HEK293 (cell line): ENCODE results near the gene NIBAN1.
"Not testable (repeated sequence)": the region's sequence is repeated elsewhere in the genome, so short reads cannot be mapped to it uniquely, and the experiment has no call there.

Experiments
- CTCF ChIA-PET: fragments of 350-600 bp; formaldehyde crosslinking; extraction: SDS; loops from one replicate; lab custom pipeline; 2021; ENCODE audit warnings: antibody characterized with exemption; lab: Yijun Ruan, JAX
- POLR2A ChIA-PET: fragments of 300-600 bp; formaldehyde crosslinking; extraction: SDS; loops from one replicate; lab custom pipeline; 2020; ENCODE audit warnings: antibody characterized with exemption, inconsistent platforms; lab: Yijun Ruan, JAX
- H3K27ac ChIP-seq: fragments of 200-500 bp; sonication (Bioruptor generic); 2 replicates; pipeline ENCODE4 v1.5.1; 2014; ENCODE audit warnings: low read depth, low read length, control low read depth, inconsistent platforms; ENCODE audit errors: extremely low read depth
- H3K36me3 ChIP-seq, 2 experiments: fragments of 200-500 bp in 1 of 2; sonication (Bioruptor generic) in 1 of 2; 1 replicate in 1 of 2; 2 replicates in 1 of 2; pipeline ENCODE4 v1.5.1; 2014 to 2017; ENCODE audit warnings: inconsistent platforms in 2 of 2, low read length in 2 of 2; ENCODE audit not compliant: control insufficient read depth in 2 of 2, insufficient read depth in 1 of 2
- H3K4me1 ChIP-seq: fragments of 200-500 bp; sonication (Bioruptor generic); 2 replicates; pipeline ENCODE4 v1.5.1; 2014; ENCODE audit warnings: mild to moderate bottlenecking, low read length, inconsistent platforms; ENCODE audit not compliant: control insufficient read depth, insufficient read depth
- H3K4me3 ChIP-seq: 2 replicates; pipeline ENCODE4 v1.5.1; 2011; ENCODE audit warnings: low read depth, mild to moderate bottlenecking, control low read depth, low read length, moderate library complexity
- H3K9me3 ChIP-seq: fragments of 200-500 bp; sonication (Bioruptor generic); 2 replicates; pipeline ENCODE4 v1.5.1; 2014; ENCODE audit warnings: low read depth, low read length, inconsistent platforms; ENCODE audit not compliant: control insufficient read depth, insufficient read depth
- AEBP2 ChIP-seq: fragments of 450-650 bp; formaldehyde crosslinking; IDR thresholded peaks from 2 replicates; pipeline ENCODE4 v1.5.1; 2016; ENCODE audit warnings: missing biosample characterization, missing genetic modification characterization, borderline replicate concordance
- HOXA7 ChIP-seq: sonication (generic); formaldehyde crosslinking; IDR thresholded peaks from 2 replicates; pipeline ENCODE4 v1.8.1; 2022; ENCODE audit warnings: missing genetic modification reagents, borderline replicate concordance
- INSM2 ChIP-seq: fragments of 450-650 bp; formaldehyde crosslinking; IDR thresholded peaks from 2 replicates; pipeline ENCODE4 v1.5.1; 2016; ENCODE audit warnings: missing biosample characterization, missing genetic modification characterization
- OVOL3 ChIP-seq: fragments of 450-650 bp; formaldehyde crosslinking; IDR thresholded peaks from 2 replicates; pipeline ENCODE4 v1.5.1; 2016; ENCODE audit warnings: missing biosample characterization, missing genetic modification characterization
- PRDM1 ChIP-seq: fragments of 450-650 bp; formaldehyde crosslinking; IDR thresholded peaks from 2 replicates; pipeline ENCODE4; 2016; ENCODE audit warnings: missing biosample characterization, missing genetic modification characterization
- SETDB1 ChIP-seq: IDR thresholded peaks from one replicate; pipeline ENCODE4 v1.6.1; 2017; ENCODE audit warnings: mild to moderate bottlenecking, low read length, moderate library complexity, mixed read lengths; ENCODE audit not compliant: insufficient read length
- SP2 ChIP-seq: fragments of 450-650 bp; formaldehyde crosslinking; IDR thresholded peaks from 2 replicates; pipeline ENCODE4 v1.5.1; 2016; ENCODE audit warnings: missing biosample characterization, missing genetic modification characterization
- SP3 ChIP-seq: fragments of 450-650 bp; formaldehyde crosslinking; IDR thresholded peaks from 2 replicates; pipeline ENCODE4 v1.5.1; 2016; ENCODE audit warnings: missing biosample characterization, missing genetic modification characterization
- ZFHX2 ChIP-seq: fragments of 450-650 bp; formaldehyde crosslinking; conservative IDR thresholded peaks from 2 replicates; pipeline ENCODE4 v1.5.1; 2016; ENCODE audit warnings: missing biosample characterization, missing genetic modification characterization
- ZIC2 ChIP-seq: fragments of 450-650 bp; formaldehyde crosslinking; IDR thresholded peaks from 2 replicates; pipeline ENCODE4 v1.5.1; 2016; ENCODE audit warnings: missing biosample characterization, missing genetic modification characterization
- ZNF114 ChIP-seq: fragments of 450-650 bp; formaldehyde crosslinking; IDR thresholded peaks from 2 replicates; pipeline ENCODE4 v1.5.0; 2017; ENCODE audit warnings: missing biosample characterization, missing genetic modification characterization
- ZNF146 ChIP-seq: fragments of 450-650 bp; formaldehyde crosslinking; IDR thresholded peaks from 2 replicates; pipeline ENCODE4 v1.5.1; 2016; ENCODE audit warnings: missing biosample characterization, missing genetic modification characterization
- ZNF155 ChIP-seq: fragments of 450-650 bp; formaldehyde crosslinking; IDR thresholded peaks from 2 replicates; pipeline ENCODE4 v1.5.1; 2016; ENCODE audit warnings: missing biosample characterization, missing genetic modification characterization
- ZNF521 ChIP-seq: fragments of 450-650 bp; formaldehyde crosslinking; IDR thresholded peaks from 2 replicates; pipeline ENCODE4 v1.5.1; 2017; ENCODE audit warnings: missing biosample characterization, mild to moderate bottlenecking, missing genetic modification characterization
- ZNF558 ChIP-seq: fragments of 450-650 bp; formaldehyde crosslinking; IDR thresholded peaks from 2 replicates; pipeline ENCODE4 v1.5.1; 2016; ENCODE audit warnings: missing biosample characterization, missing genetic modification characterization
- ZNF560 ChIP-seq: fragments of 450-650 bp; formaldehyde crosslinking; IDR thresholded peaks from 2 replicates; pipeline ENCODE4 v1.5.1; 2017; ENCODE audit warnings: missing biosample characterization, missing genetic modification characterization, borderline replicate concordance
- ZNF670 ChIP-seq: fragments of 450-650 bp; formaldehyde crosslinking; IDR thresholded peaks from 2 replicates; pipeline ENCODE4 v1.5.1; 2016; ENCODE audit warnings: missing biosample characterization, missing genetic modification characterization, low read depth
- ZNF692 ChIP-seq: fragments of 450-650 bp; formaldehyde crosslinking; IDR thresholded peaks from 2 replicates; pipeline ENCODE4 v1.5.1; 2016; ENCODE audit warnings: missing biosample characterization, missing genetic modification characterization
- TF ChIP-seq, protein P1 (sequence below): fragments of 450-650 bp; IDR thresholded peaks from 2 replicates; pipeline ENCODE4 v1.5.1; 2018; ENCODE audit warnings: missing biosample characterization, missing genetic modification characterization

NIBAN1 gene

DNA sequence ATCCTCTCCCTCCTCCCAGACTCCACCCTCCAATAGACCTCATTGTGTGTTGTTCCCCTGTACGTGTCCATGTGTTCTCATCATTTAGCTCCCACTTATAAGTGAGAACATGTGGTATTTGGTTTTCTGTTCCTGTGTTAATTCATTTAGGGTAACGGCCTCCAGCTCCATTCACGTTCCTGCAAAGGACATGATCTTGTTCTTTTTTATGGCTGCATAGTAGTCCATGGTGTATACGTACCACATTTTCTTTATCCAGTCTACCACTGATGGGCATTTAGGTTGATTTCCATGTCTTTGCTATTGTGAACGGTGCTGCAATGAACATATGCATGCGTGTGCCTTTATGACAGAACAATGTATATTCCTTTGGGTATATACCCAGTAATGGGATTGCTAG, 25.7 kb upstream of the NIBAN1 start:
- POLR2A ChIA-PET, H3K36me3 ChIP-seq, H3K27ac ChIP-seq, CTCF ChIA-PET, H3K4me1 ChIP-seq, H3K4me3 ChIP-seq, H3K9me3 ChIP-seq: not testable (repeated sequence)
- peak; percentile 77 for TF ChIP-seq ZNF146 (tag by site-specific recombination)

DNA sequence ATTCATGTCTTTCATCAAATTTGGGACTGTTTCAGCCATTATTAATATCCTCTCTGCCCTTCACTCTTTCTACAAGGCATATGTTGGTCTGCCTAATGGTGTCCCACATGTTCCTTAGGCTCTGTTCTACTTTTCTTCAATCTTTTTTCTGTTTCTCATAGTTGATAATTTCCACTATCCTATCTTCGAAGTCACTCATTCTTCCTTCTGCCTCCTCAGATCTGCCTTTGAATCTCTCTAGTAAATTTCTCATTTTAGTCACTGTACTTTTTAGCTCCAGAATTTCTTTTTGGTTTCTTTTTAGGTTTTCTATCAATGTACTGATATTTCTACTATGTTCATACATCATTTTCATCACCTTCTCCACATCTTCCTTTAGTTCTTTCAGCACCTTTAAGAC, 20.0 kb upstream of the NIBAN1 start:
- CTCF ChIA-PET = interaction anchor here (2.7 kb wide), 1 partner anchor 11 kb away, joined by 20 read pairs; no protein-coding TSS in a partner anchor
- no peaks in the 10 kb centered on the region for H3K36me3 ChIP-seq
- no peak overlapping the region for H3K27ac ChIP-seq
- H3K4me3 ChIP-seq = no peak overlapping the region
- no peaks in the 10 kb centered on the region for H3K9me3 ChIP-seq
- H3K4me1 ChIP-seq = no peaks in the 10 kb centered on the region
- TF ChIP-seq ZNF692 = no peak
- TF ChIP-seq PRDM1 = no peak
- TF ChIP-seq SP2 = no peak
- TF ChIP-seq ZNF558 (tag by site-specific recombination) = peak; percentile 88
- TF ChIP-seq INSM2 = no peak
- TF ChIP-seq ZNF155 (tag by site-specific recombination) = no peak
- TF ChIP-seq, protein P1, sequence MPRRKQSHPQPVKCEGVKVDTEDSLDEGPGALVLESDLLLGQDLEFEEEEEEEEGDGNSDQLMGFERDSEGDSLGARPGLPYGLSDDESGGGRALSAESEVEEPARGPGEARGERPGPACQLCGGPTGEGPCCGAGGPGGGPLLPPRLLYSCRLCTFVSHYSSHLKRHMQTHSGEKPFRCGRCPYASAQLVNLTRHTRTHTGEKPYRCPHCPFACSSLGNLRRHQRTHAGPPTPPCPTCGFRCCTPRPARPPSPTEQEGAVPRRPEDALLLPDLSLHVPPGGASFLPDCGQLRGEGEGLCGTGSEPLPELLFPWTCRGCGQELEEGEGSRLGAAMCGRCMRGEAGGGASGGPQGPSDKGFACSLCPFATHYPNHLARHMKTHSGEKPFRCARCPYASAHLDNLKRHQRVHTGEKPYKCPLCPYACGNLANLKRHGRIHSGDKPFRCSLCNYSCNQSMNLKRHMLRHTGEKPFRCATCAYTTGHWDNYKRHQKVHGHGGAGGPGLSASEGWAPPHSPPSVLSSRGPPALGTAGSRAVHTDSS = no peak
- POLR2A ChIA-PET = no interaction called here

DNA sequence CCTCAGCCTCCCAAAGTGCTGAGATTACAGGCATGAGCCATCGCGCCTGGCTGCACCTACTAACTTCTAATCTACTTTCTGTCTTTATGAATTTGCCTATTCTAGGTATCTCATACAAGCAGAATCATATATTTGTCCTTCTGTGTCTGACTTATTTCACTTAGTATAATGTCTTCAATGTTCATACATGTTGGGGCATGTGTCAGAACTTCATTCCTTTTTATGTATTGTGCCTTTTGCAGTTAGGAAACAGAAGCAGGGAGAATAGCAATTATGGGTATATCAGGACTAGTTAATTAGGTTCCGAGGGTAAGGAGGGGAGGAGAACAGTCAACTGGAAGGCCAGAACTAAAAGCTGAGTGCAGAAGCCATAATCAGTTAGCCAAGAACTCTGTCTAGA, 18.0 kb upstream of the NIBAN1 start:
- no peaks in the 10 kb centered on the region for H3K36me3 ChIP-seq
- H3K4me1 ChIP-seq = no peaks in the 10 kb centered on the region
- ChIA-PET CTCF (interaction anchor here (0.6 to 2.7 kb wide), 3 partner anchors 9 to 215 kb away, joined by 4 to 20 read pairs (median 4); no protein-coding TSS in a partner anchor), POLR2A (no interaction called here)
- no peak overlapping the region for H3K4me3 ChIP-seq
- H3K27ac ChIP-seq = no peak overlapping the region
- TF ChIP-seq ZNF114 (no peak), HOXA7 (no peak), ZFHX2 (tag by site-specific recombination) (no peak), SP2 (no peak), ZIC2 (tag by site-specific recombination) (no peak), AEBP2 (no peak), SP3 (tag by site-specific recombination) (no peak), ZNF521 (tag by site-specific recombination) (no peak), ZNF670 (tag by site-specific recombination) (no peak), SETDB1 (no peak), ZNF560 (no peak), OVOL3 (no peak)
- H3K9me3 ChIP-seq = no peaks in the 10 kb centered on the region
